Kidney capillary endothelial cell (primary cell): ENCODE results near the gene CACUL1.

Experiments
- DNase-seq: peaks from one replicate; pipeline ENCODE4 v3.0.0-alpha.2; 2018; ENCODE audit warnings: low spot score

Gene CACUL1

GRCh38 chr10:118635674-118636402 lies 118.9 kb downstream of the CACUL1 start:
- DNase-seq = no peak

- DNase-seq = no peak
Measured at GRCh38 chr10:118633786-118634185, 121.0 kb downstream of the CACUL1 start.

DNA sequence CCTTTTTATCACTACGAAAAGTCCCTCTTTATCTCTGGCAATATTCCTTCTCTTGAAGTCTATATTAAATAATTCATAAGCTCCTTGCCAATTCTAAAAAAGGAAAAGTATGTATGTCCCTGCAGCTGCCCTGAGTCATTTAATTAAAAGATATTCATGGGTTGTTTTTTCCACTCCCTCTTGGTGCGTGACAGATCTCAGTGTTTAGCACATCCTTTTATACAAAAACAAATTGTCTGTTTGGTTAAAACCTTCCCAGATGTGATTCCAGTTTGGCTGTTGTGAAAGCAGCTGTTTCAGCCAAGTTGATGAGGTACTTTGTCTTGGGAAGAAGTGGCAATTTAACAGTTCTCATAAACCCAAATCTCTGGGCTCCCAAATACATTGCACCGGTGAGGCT lies 125.6 kb downstream of the CACUL1 start:
- DNase-seq = no peak

- no peak for DNase-seq
Measured at GRCh38 chr10:118628397-118628796, 126.4 kb downstream of the CACUL1 start.

DNA sequence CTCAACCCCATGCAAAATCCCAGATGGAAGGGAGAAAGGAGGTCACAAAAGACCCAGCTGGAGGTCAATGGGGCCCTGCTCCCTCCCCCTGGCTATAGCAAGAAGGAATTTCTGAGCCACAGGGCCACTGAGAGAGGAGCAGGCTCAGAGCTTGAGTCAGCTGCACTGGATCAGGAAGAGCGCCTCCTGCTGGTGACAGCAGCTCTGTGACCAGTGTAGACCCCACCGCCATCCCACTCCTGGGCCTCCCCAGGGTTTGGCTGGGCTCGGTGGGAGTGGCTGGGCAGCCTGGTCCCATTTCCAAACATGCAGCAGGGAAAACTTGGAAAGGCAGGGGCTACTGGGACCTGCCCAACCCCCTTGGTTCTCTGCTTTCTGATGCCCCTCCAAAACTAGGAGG lies 127.8 kb downstream of the CACUL1 start:
- no peak for DNase-seq
